ENCODE measurements around the gene MAPKAPK2.

The MAPKAPK2 gene

GRCh38 chr1:206666031-206666561 lies 18.6 kb upstream of the MAPKAPK2 start:
- no peak overlapping the region for H3K4me3 Mint-ChIP-seq
- H3K27ac Mint-ChIP-seq, result no peak overlapping the region
- peaks cover 44% of the 10 kb centered on the region for H3K4me1 Mint-ChIP-seq (ENCODE audit: low read depth)
- H3K27me3 Mint-ChIP-seq, result peaks cover 73% of the 10 kb centered on the region
- H3K9me3 Mint-ChIP-seq, result no peaks in the 10 kb centered on the region
- H3K36me3 Mint-ChIP-seq (ENCODE audit: low read depth), result no peaks in the 10 kb centered on the region
- intact Hi-C loops (cut with micrococcal nuclease), result loop anchor here (10.0 kb wide), 1 partner anchor 191 kb away; the partner anchor contains the start of gene IKBKE

GRCh38 chr1:206666954-206667665 lies 17.6 kb upstream of the MAPKAPK2 start:
- intact Hi-C loops (cut with micrococcal nuclease), result loop anchor here (10.0 kb wide), 1 partner anchor 192 kb away; the partner anchor contains the start of gene IKBKE
- peaks cover 68% of the 10 kb centered on the region for H3K27me3 Mint-ChIP-seq

DNA sequence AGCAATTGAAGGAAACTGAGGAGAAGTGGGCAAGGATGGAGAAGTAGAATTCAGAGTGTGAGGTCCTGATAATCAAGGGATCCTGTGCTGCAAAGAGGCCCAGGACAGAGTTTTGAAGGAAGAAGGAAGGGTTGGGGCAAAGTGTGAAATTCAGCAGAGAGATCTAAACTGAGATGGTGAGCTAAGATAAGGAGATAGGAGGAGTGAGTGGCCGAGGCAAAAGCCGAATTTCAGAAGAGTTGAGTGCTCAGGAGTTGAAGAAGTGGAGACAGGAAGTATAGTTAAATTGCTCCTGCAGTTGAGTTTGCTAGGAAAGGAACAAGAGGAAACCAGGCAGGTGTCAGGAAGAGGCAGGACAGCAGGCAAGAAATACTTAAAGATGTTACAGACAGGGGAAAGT lies 16.4 kb upstream of the MAPKAPK2 start:
- Mint-ChIP-seq H3K27ac (no peak overlapping the region), H3K27me3 (peaks cover 58% of the 10 kb centered on the region), H3K9me3 (no peaks in the 10 kb centered on the region), H3K4me3 (no peak overlapping the region), H3K36me3 (ENCODE audit: low read depth) (no peaks in the 10 kb centered on the region), H3K4me1 (ENCODE audit: low read depth) (peaks cover 30% of the 10 kb centered on the region)
- intact Hi-C loops (cut with micrococcal nuclease), result loop anchor here (10.0 kb wide), 1 partner anchor 194 kb away; the partner anchor contains the start of gene IKBKE

More at GRCh38 chr1:206666954-206667665, 17.6 kb upstream of the MAPKAPK2 start:
- Mint-ChIP-seq H3K9me3 (no peaks in the 10 kb centered on the region), H3K4me3 (no peak overlapping the region), H3K36me3 (ENCODE audit: low read depth) (no peaks in the 10 kb centered on the region), H3K4me1 (ENCODE audit: low read depth) (peaks cover 42% of the 10 kb centered on the region), H3K27ac (no peak overlapping the region)

- Mint-ChIP-seq H3K9me3 (no peaks in the 10 kb centered on the region), H3K27ac (no peak overlapping the region), H3K36me3 (ENCODE audit: low read depth) (no peaks in the 10 kb centered on the region), H3K4me3 (no peak overlapping the region), H3K27me3 (peaks cover 52% of the 10 kb centered on the region), H3K4me1 (ENCODE audit: low read depth) (peaks cover 24% of the 10 kb centered on the region)
- intact Hi-C loops (cut with micrococcal nuclease), result loop anchor here (10.0 kb wide), 1 partner anchor 194 kb away; the partner anchor contains the start of gene IKBKE
These were observed 15.8 kb upstream of the MAPKAPK2 start for GRCh38 chr1:206668874-206669410.

DNA sequence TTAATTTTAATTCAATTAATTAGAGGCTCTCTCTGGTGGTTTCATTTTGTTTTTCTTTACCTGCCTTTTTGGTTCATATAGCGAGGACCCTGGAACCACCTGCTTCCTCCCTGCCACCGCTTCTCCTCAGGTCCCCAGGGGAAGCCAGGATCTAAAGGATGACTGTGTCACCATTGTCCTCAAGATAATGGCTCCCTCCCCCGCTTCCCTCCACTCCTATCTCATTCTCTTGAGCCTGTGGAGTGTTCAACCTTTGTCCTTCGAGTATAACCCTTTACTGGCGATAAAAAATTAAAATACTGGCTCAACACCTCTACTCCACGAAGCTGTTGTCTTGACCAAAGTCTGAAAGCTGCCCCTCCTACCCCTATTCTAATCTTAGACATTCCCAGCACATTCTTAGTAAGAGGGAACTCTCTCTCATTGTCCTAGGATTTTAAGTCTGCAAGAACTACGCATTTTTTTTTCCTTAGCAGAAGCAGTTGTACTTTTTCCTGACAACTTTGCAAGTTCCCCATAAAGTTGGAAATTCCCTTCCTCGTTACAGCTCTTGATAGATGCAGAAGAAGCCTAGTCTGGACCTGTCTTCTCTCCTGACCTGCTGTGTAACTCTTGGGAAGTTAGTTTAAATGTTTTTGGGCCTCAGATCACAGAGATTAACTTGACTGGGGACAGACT lies 12.6 kb upstream of the MAPKAPK2 start:
- intact Hi-C loops (cut with micrococcal nuclease), result no loop called here
- Mint-ChIP-seq H3K27ac (no peak overlapping the region), H3K36me3 (ENCODE audit: low read depth) (no peaks in the 10 kb centered on the region), H3K9me3 (no peaks in the 10 kb centered on the region), H3K27me3 (peaks cover 55% of the 10 kb centered on the region), H3K4me3 (no peak overlapping the region), H3K4me1 (ENCODE audit: low read depth) (peaks cover 13% of the 10 kb centered on the region)

GRCh38 chr1:206672844-206673758 lies 11.6 kb upstream of the MAPKAPK2 start:
- Mint-ChIP-seq H3K27me3 (peaks cover 57% of the 10 kb centered on the region), H3K27ac (no peak overlapping the region), H3K4me3 (no peak overlapping the region), H3K9me3 (no peaks in the 10 kb centered on the region), H3K36me3 (ENCODE audit: low read depth) (no peaks in the 10 kb centered on the region), H3K4me1 (ENCODE audit: low read depth) (peaks cover 10% of the 10 kb centered on the region)
- intact Hi-C loops (cut with micrococcal nuclease), result no loop called here

- Mint-ChIP-seq H3K36me3 (ENCODE audit: low read depth) (no peaks in the 10 kb centered on the region), H3K4me1 (ENCODE audit: low read depth) (peaks cover 14% of the 10 kb centered on the region), H3K4me3 (no peak overlapping the region), H3K27ac (peak overlapping the region; percentile 4), H3K27me3 (peaks cover 62% of the 10 kb centered on the region), H3K9me3 (no peaks in the 10 kb centered on the region)
- intact Hi-C loops (cut with micrococcal nuclease), result no loop called here
These were observed 10.5 kb upstream of the MAPKAPK2 start for GRCh38 chr1:206674236-206674635.

- Mint-ChIP-seq H3K27ac (peak overlapping the region; percentile 4), H3K4me1 (ENCODE audit: low read depth) (peaks cover 18% of the 10 kb centered on the region), H3K9me3 (no peaks in the 10 kb centered on the region), H3K27me3 (peaks cover 62% of the 10 kb centered on the region), H3K36me3 (ENCODE audit: low read depth) (no peaks in the 10 kb centered on the region), H3K4me3 (no peak overlapping the region)
- intact Hi-C loops (cut with micrococcal nuclease), result no loop called here
These were observed 9.9 kb upstream of the MAPKAPK2 start for GRCh38 chr1:206674745-206675175.

- H3K27me3 Mint-ChIP-seq, result peaks cover 61% of the 10 kb centered on the region
- H3K27ac Mint-ChIP-seq, result no peak overlapping the region
- H3K4me1 Mint-ChIP-seq (ENCODE audit: low read depth), result peaks cover 27% of the 10 kb centered on the region
- intact Hi-C loops (cut with micrococcal nuclease), result no loop called here
- H3K36me3 Mint-ChIP-seq (ENCODE audit: low read depth), result no peaks in the 10 kb centered on the region
- no peak overlapping the region for H3K4me3 Mint-ChIP-seq
- no peaks in the 10 kb centered on the region for H3K9me3 Mint-ChIP-seq
These were observed 8.2 kb upstream of the MAPKAPK2 start for GRCh38 chr1:206676499-206676898.

DNA sequence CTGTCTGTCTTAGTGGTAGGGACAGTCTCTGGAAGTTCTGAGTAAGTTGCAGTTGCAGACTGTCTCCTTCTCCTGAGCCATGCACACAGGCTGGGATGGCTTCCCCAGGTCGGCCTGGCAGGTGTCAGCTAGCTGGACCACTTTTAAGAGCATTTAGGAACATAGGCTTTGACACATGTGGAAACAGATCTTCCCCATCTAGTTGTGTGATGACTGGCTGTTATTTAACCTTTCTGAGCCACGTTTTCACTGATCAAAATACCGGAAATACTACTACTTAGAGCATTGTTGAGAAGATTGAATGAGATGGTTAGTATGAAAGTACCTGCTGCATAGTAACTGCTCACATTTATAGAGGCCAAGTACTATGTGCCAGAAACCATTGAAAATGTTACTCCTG lies 6.2 kb upstream of the MAPKAPK2 start:
- Mint-ChIP-seq H3K4me1 (ENCODE audit: low read depth) (peaks cover 36% of the 10 kb centered on the region), H3K4me3 (no peak overlapping the region)

GRCh38 chr1:206679738-206680211 lies 4.9 kb upstream of the MAPKAPK2 start:
- Mint-ChIP-seq H3K27me3 (peaks cover 79% of the 10 kb centered on the region), H3K9me3 (no peaks in the 10 kb centered on the region), H3K27ac (no peak overlapping the region), H3K36me3 (ENCODE audit: low read depth) (no peaks in the 10 kb centered on the region), H3K4me3 (peak overlapping the region; percentile 54), H3K4me1 (ENCODE audit: low read depth) (peaks cover 42% of the 10 kb centered on the region)
- intact Hi-C loops (cut with micrococcal nuclease), result no loop called here

More for the DNA sequence above, 6.2 kb upstream of the MAPKAPK2 start:
- no peak overlapping the region for H3K27ac Mint-ChIP-seq
- no peaks in the 10 kb centered on the region for H3K36me3 Mint-ChIP-seq (ENCODE audit: low read depth)
- intact Hi-C loops (cut with micrococcal nuclease), result no loop called here
- H3K27me3 Mint-ChIP-seq, result peaks cover 74% of the 10 kb centered on the region
- H3K9me3 Mint-ChIP-seq, result no peaks in the 10 kb centered on the region

- Mint-ChIP-seq H3K4me3 (no peak overlapping the region), H3K27ac (no peak overlapping the region), H3K9me3 (no peaks in the 10 kb centered on the region), H3K36me3 (ENCODE audit: low read depth) (no peaks in the 10 kb centered on the region), H3K27me3 (peaks cover 74% of the 10 kb centered on the region), H3K4me1 (ENCODE audit: low read depth) (peaks cover 43% of the 10 kb centered on the region)
- intact Hi-C loops (cut with micrococcal nuclease), result no loop called here
These were observed 4.4 kb upstream of the MAPKAPK2 start for GRCh38 chr1:206680279-206680678.

- Mint-ChIP-seq H3K9me3 (no peaks in the 10 kb centered on the region), H3K27me3 (peaks cover 63% of the 10 kb centered on the region), H3K27ac (no peak overlapping the region), H3K4me1 (ENCODE audit: low read depth) (peaks cover 47% of the 10 kb centered on the region), H3K4me3 (no peak overlapping the region), H3K36me3 (ENCODE audit: low read depth) (peaks cover 5% of the 10 kb centered on the region)
- intact Hi-C loops (cut with micrococcal nuclease), result no loop called here
These were observed 3.3 kb upstream of the MAPKAPK2 start for GRCh38 chr1:206681359-206681758.
